GM10266 (cell line): Measurements from ENCODE around the gene FAM227B.

Experiments
- DNase-seq: peaks from one replicate; pipeline ENCODE4 v3.0.0; 2012; ENCODE audit errors: extremely low spot score
- TF ChIP-seq, protein P1 (sequence below): IDR thresholded peaks from 2 replicates; pipeline ENCODE4 v1.5.1; 2012; ENCODE audit warnings: mild to moderate bottlenecking, low read depth; ENCODE audit not compliant: control insufficient read depth, insufficient read depth; ENCODE audit errors: missing control alignments

The FAM227B gene

DNA sequence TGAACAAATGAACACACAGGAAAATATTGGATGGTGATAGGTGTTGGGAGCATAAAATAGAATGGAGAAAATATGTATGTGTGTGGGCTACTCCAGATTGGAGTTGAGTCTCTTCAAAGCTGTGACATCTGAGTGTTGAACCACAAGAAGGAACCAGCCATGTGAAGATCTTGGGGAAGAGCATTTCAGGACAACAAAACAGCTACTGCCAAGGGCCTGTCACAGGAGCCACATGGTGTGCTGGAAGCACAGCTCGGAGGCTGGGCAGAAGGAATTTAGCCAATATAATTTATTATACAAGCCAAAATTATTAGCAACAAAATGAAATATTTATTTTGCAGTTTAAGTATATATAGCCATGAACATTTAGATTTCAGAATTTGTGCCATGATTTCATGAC is 305.9 kb downstream of the FAM227B start:
- TF ChIP-seq, protein P1, sequence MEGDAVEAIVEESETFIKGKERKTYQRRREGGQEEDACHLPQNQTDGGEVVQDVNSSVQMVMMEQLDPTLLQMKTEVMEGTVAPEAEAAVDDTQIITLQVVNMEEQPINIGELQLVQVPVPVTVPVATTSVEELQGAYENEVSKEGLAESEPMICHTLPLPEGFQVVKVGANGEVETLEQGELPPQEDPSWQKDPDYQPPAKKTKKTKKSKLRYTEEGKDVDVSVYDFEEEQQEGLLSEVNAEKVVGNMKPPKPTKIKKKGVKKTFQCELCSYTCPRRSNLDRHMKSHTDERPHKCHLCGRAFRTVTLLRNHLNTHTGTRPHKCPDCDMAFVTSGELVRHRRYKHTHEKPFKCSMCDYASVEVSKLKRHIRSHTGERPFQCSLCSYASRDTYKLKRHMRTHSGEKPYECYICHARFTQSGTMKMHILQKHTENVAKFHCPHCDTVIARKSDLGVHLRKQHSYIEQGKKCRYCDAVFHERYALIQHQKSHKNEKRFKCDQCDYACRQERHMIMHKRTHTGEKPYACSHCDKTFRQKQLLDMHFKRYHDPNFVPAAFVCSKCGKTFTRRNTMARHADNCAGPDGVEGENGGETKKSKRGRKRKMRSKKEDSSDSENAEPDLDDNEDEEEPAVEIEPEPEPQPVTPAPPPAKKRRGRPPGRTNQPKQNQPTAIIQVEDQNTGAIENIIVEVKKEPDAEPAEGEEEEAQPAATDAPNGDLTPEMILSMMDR = no peak
- DNase-seq = no peak

DNA sequence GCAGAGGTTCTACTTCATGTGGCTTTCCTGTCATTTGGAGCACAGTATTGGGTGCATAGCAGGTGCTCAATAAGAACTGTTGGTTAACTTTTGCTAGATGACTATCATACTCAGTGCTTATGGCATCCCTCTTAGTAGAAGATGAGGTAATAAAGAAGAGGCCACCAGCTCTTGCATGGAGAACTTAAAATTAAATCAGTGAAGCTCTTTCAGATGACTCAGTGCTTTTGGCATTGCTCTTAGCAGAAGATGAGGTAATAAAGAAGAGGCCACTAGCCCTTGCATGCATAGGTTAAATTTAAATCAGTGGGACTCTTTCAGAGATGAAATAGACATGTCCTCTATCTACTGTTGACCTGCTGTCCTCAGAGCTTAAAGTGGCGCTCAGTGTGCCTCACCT is 307.0 kb downstream of the FAM227B start:
- DNase-seq = no peak

DNA sequence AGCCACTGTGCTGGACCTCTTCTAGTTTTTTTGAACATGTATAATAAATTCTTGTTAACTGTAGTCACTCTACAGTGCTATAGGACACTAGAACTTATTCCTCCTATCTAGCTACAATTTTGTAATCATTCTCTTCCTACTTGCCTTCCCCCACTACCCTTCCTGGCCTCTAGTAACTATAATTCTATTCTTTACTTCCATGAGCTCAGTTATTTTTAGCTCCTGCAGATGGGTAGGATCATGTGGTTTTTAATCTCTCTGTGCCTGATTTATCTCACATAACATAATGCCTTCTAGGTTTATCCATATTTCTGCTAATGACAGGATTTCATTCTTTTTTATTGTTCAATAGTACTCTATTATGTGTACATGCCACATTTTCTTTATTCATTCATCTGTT is 310.7 kb downstream of the FAM227B start:
- DNase-seq = no peak
- TF ChIP-seq, protein P1 = no peak

More for the DNA sequence above, 307.0 kb downstream of the FAM227B start:
- TF ChIP-seq, protein P1 = no peak

DNA sequence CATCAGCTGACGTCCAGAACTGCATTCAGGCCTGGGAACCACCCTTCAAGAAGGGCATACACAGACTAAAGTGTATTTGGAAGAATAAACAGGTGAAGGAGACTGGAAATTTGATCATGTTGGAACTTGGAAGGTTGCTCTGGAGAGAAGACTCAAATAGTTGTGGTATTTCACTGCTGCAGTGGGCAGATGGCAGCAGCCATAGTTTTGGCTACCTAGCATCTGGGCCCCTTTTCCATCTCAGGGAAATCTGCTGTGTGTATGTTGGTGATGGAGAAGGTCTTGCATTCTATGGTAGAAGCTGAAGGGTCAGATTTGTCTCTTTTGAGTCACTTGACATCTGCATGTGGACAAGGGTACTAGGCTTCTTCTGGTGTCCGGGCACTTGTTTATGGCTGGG is 311.9 kb downstream of the FAM227B start:
- TF ChIP-seq, protein P1 = no peak
- DNase-seq = no peak

DNA sequence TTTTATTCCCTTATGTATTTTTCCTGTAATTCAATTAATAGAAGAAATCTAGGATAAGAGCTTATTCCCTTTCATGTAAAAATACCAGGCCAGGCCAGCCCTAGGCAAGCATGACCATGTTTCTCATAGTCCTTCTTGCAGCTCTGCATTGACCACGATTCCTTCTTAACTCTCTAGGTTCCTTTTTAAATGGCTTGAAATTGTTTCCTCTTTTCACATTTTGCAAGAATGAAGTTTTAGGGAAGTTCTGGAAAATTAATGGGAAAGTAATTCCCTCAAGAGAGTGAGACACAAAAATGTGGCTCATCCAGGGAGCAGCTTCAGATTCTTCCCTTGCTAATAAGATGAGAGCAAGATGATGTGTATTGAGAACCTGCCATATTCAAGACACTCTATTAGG is 314.1 kb downstream of the FAM227B start:
- TF ChIP-seq, protein P1 = no peak
- no peak for DNase-seq

DNA sequence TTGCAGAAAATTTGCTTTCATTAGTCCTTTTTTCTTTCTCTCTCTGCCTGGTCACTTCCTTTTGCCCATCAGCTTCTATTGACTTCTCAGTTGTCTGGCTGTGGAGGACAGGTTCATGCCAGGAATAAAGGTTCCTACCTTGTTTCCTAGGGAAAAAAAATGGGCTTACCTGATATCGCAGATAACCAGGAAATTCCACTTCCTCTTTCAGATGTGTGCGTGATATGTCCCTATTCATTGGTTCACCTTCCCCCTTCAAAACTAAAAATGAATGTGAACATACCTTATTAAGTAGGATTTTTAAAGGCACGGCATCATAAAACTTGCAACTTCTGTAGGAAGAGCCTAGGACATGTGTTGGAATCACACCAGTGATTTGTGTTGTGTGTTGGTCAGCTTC is 317.6 kb downstream of the FAM227B start:
- TF ChIP-seq, protein P1 = no peak
- no peak for DNase-seq

DNA sequence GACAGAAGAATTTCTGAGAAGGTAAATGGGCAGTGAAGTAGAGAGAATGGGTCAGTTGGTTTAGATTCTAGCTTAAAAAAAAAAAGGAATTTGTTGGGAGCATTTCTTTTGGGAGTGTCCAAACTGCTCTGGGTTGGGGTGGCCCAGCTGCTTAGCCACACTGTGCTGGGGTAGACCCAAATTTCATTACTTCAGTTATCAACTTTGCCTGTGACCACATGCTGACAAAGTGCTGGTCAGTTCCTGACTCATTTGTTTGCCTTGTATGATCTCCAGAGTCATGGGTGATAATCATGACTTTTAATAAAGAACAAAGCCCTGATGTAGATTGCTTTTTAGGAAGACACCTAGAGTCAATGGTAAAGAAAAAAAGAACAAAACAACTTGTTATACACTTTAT is 319.1 kb downstream of the FAM227B start:
- no peak for DNase-seq
- TF ChIP-seq, protein P1 = no peak
